ENCODE data around the gene SPPL3. TPM values are rescaled to one million over a fixed set of nuclear protein-coding genes. Genes with fewer than 3 reads are reported as not detected.

The SPPL3 gene
- total and polyA plus RNA-seq, 2 experiments from 2014 or later = 20.0 to 67.3 TPM

DNA sequence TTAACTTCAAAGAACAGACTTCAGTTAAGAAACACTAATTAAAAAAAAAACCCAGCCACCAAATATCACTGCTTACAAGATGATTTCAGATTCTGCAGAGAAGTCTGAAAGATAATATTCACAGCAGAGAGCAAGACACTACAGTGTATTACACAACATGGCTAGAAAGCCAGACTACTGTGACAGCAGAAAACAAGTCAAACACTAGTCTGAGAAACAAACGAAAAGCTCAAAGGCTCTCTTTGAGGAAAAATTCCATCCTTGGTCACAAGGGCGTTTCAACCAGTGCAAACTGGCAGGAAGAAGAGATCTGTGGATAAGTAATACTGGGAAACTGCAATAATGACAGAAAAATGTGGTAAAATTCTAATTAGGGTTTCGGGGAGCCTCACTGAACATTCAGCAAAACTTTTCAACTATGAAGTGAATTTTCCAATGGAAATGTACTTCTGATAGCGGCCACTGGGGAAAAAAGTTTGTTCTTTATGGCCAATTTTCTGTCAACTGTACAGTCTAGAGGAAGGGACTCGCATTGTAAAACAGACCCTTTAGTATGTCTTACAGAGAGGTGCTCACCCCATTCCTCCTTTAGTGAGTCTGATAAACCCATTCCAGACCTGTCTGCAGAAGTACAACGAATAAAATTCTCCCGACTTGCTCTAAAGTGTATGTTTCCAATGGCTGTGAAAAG, 128.2 kb downstream of the SPPL3 start:
- Histone ChIP-seq H3K9me2 (replicated peaks; ENCODE audit: insufficient read depth) (no peaks in the 10 kb centered on the region), H3K27me3 (no peaks in the 10 kb centered on the region), H3K36me3 (replicated peaks; ENCODE audit: insufficient read depth, low read depth) (no peaks in the 10 kb centered on the region), H3K4me3 (no peak overlapping the region), H3K4me1 (ENCODE audit: insufficient read depth) (peaks cover 5% of the 10 kb centered on the region), H3K27ac (peak overlapping the region; percentile 49), H4K20me1 (ENCODE audit: insufficient read depth, poor library complexity, severe bottlenecking) (no peaks in the 10 kb centered on the region), H3K79me2 (peaks cover 18% of the 10 kb centered on the region), H3K4me2 (no peak overlapping the region), H3K9me3 (ENCODE audit: low read depth) (no peaks in the 10 kb centered on the region), H2AFZ (no peak overlapping the region)
- TF ChIP-seq, protein P1, sequence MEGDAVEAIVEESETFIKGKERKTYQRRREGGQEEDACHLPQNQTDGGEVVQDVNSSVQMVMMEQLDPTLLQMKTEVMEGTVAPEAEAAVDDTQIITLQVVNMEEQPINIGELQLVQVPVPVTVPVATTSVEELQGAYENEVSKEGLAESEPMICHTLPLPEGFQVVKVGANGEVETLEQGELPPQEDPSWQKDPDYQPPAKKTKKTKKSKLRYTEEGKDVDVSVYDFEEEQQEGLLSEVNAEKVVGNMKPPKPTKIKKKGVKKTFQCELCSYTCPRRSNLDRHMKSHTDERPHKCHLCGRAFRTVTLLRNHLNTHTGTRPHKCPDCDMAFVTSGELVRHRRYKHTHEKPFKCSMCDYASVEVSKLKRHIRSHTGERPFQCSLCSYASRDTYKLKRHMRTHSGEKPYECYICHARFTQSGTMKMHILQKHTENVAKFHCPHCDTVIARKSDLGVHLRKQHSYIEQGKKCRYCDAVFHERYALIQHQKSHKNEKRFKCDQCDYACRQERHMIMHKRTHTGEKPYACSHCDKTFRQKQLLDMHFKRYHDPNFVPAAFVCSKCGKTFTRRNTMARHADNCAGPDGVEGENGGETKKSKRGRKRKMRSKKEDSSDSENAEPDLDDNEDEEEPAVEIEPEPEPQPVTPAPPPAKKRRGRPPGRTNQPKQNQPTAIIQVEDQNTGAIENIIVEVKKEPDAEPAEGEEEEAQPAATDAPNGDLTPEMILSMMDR (IDR thresholded peaks at IDR 0.05; ENCODE audit: poor library complexity) = peak; percentile 3
- TF ChIP-seq EZH2phosphoT487 (IDR thresholded peaks at IDR 0.05; ENCODE audit: low read depth, severe bottlenecking, unreplicated experiment) = no peak
- WGBS (ENCODE audit: low lambda C conversion rate, missing lambda C conversion rate) = 80% methylated on average over 7 of the region's 7 CpGs
- no peak for DNase-seq (ENCODE audit: low spot score)

DNA sequence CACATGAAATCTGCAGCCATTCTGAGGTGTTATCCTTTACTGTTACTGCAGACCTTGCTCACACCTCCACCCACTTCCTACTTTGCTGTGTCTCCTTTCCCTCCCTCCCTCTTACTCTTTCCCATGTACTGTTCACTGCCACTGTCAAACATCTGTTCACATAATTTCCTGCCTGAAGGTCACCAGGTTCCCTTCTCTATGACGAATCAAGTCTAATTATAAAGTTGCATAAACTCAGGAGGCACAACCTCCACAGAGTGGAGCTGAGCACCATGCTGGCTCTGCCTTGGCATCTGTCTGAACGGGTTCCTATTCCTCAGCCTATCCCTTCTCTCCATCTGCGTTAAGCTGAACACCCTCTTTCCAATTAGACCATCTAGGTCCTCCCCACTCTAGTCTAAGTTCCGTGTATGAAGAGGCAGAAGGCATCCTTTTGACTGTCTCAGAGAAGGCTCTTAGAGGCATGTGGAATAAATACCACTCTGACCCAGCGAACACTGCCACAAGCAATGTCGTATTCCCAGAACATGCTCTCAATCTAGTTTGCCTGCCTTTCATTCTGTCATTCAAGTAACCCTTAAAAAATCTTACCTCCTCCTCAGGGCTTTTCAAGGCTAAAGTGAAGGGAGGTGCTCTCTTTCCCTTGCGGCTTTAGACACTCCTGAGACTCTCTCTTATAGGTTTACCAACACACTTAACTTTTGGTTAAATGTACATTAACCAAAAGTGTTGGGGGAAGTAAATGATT, 129.8 kb downstream of the SPPL3 start:
- H3K9me2 ChIP-seq (replicated peaks; ENCODE audit: insufficient read depth) = no peaks in the 10 kb centered on the region
- no peaks in the 10 kb centered on the region for H3K9me3 ChIP-seq (ENCODE audit: low read depth)
- TF ChIP-seq EZH2phosphoT487 (IDR thresholded peaks at IDR 0.05; ENCODE audit: low read depth, severe bottlenecking, unreplicated experiment) (no peak), EZH2 (IDR thresholded peaks at IDR 0.05; ENCODE audit: borderline replicate concordance) (no peak)
- TF ChIP-seq, protein P1 (IDR thresholded peaks at IDR 0.05; ENCODE audit: poor library complexity) = no peak
- H3K4me3 ChIP-seq = no peak overlapping the region
- 95% methylated on average over 7 of the region's 7 CpGs for WGBS (ENCODE audit: low lambda C conversion rate, missing lambda C conversion rate)
- no peak overlapping the region for H3K4me2 ChIP-seq
- no peaks in the 10 kb centered on the region for H3K27me3 ChIP-seq
- H3K36me3 ChIP-seq (replicated peaks; ENCODE audit: insufficient read depth, low read depth) = no peaks in the 10 kb centered on the region
- H3K27ac ChIP-seq = no peak overlapping the region
- H3K79me2 ChIP-seq = peaks cover 18% of the 10 kb centered on the region
- DNase-seq (ENCODE audit: low spot score) = no peak
- peaks cover 5% of the 10 kb centered on the region for H3K4me1 ChIP-seq (ENCODE audit: insufficient read depth)
- no peak overlapping the region for H2AFZ ChIP-seq
- no peaks in the 10 kb centered on the region for H4K20me1 ChIP-seq (ENCODE audit: insufficient read depth, poor library complexity, severe bottlenecking)

DNA sequence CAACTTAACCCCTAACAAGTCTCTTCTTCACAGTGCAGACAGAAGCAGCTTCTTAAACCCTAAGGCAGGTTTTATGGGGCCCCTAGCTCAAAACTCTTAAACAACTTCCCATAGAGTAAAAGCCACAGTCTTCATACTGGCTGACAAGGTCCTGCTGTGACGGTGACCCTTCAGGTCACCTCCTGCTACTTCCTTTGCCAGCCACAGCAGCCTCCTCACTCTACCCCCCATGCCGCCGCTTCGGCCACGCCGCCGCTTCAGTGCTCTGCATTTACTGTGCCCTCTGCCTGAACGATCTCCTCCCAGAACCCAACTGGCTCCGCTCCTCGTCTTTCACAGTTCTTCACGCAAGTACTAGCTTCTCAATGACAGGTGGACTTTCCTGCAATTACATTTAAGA, 133.1 kb downstream of the SPPL3 start:
- TF ChIP-seq EZH2 (IDR thresholded peaks at IDR 0.05; ENCODE audit: borderline replicate concordance) = no peak
- TF ChIP-seq, protein P1 (IDR thresholded peaks at IDR 0.05; ENCODE audit: poor library complexity) = no peak
- no peak for TF ChIP-seq EZH2phosphoT487 (IDR thresholded peaks at IDR 0.05; ENCODE audit: low read depth, severe bottlenecking, unreplicated experiment)
- 95% methylated on average over 11 of the region's 11 CpGs for WGBS (ENCODE audit: low lambda C conversion rate, missing lambda C conversion rate)
- no peaks in the 10 kb centered on the region for H3K36me3 ChIP-seq (replicated peaks; ENCODE audit: insufficient read depth, low read depth)

More for the DNA sequence above, 133.1 kb downstream of the SPPL3 start:
- peaks cover 2% of the 10 kb centered on the region for H3K4me1 ChIP-seq (ENCODE audit: insufficient read depth)
- no peaks in the 10 kb centered on the region for H4K20me1 ChIP-seq (ENCODE audit: insufficient read depth, poor library complexity, severe bottlenecking)
- no peaks in the 10 kb centered on the region for H3K27me3 ChIP-seq
- no peak overlapping the region for H3K27ac ChIP-seq
- H2AFZ ChIP-seq = no peak overlapping the region
- H3K9me2 ChIP-seq (replicated peaks; ENCODE audit: insufficient read depth) = no peaks in the 10 kb centered on the region
- no peak for DNase-seq (ENCODE audit: low spot score)
- H3K79me2 ChIP-seq = peaks cover 13% of the 10 kb centered on the region
- no peak overlapping the region for H3K4me2 ChIP-seq
- no peaks in the 10 kb centered on the region for H3K9me3 ChIP-seq (ENCODE audit: low read depth)
- H3K4me3 ChIP-seq = no peak overlapping the region

Measured in hepatocyte (in vitro differentiated cells).